GM18951 (cell line): ENCODE results near the gene MEX3A.
"Not testable (repeated sequence)": the region's sequence is repeated elsewhere in the genome, so short reads cannot be mapped to it uniquely, and the experiment has no call there.

Experiments used
- POLR2A ChIP-seq: IDR thresholded peaks from 4 replicates; pipeline ENCODE4 v1.6.1; 2011; ENCODE audit warnings: mild to moderate bottlenecking; ENCODE audit not compliant: insufficient read length, insufficient read depth; ENCODE audit errors: extremely low read depth
- in situ Hi-C: fragments of 300-500 bp; cut with MboI; formaldehyde crosslinking; loops from one replicate; pipeline ENCODE4 v1.12.0; 2022; ENCODE audit warnings: low sequenced_read_pairs, mixed read lengths, inconsistent platforms; ENCODE audit not compliant: unreplicated experiment

Gene MEX3A

DNA sequence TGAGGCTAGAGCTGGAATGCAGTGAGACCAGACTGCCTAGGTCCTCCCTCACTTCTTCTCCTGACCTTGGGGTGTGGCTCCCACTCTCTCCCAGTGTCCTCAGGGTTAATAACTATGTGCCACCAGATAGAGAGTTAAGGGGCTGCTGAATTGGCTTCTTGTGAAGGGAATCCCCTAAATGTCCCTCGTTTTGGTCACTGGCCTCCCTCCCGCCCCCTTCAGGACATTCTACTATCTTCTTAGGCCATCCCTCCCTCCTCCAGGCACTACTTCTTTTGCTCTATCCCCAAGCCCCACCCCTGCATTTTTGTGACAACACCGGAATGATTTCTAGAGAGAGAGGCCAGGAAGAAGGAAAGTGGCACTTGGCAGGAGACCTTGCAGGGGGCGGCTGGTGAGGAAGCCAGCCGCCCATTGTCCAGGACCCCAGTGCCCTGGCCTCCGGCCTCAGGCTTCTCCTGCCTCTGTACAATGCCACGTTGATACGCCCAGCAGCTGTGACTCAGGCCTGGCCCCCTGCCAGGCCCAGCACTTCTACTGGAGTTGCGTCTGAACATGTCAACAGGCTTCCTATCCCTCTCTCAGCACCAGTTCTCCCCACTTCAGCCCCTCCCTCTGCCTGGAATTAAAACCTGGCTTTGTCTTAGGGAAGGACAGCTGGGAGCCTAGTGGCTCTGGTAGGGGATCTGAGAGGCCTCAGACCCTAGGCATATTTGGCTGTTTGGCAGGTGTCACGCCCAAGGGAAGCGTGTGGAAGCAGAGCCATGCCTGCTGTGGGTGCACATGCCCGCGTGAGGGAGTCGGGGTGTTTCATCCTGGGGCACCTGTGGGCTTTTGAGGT lies 41.3 kb upstream of the MEX3A start:
- TF ChIP-seq POLR2A, result peak; percentile 40
- in situ Hi-C loops, result no loop called here

DNA sequence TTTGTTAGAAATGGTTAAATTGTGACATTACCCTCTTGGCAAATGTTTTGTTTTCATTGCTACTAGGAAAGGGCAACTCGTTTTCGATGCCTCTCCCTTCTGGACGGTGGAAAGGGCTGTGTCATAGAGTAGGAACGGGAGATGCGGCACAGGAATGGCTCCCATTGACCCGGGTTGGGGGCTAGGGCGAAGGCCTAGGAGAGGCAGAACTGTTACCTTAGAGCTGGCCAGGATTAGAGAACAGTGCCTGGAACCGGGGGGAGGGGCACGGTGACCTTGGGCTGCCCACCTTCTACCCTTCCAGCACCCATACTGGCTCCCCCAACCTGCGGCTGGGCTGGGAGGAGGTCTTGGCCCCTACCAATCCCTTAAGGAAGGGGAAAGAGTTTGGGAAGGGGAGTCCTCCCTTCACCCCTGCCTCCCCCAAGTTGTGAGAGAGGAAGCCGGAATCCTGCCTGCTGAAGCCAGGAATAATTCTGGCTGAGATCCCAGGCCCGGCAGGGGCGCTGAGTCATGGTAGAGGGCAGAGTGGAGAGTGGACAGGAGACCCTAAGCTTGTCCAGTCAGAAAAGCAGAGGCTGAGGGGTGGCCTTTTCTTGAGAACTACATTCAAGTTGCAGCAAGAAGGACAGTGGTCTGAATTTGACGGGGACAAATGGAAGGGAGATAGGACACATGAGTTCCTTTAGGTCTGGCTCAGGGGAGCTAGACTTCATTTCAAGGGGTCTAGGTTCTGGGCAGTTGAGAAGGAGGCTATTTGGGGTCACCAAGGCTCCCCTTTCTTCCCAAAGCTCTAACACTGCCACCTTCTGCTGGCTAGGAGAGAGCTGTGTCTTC lies 40.5 kb upstream of the MEX3A start:
- in situ Hi-C loops, result no loop called here
- no peak for TF ChIP-seq POLR2A

- TF ChIP-seq POLR2A, result no peak
- in situ Hi-C loops, result no loop called here
Measured at GRCh38 chr1:156122086-156122485, 39.8 kb upstream of the MEX3A start.

- no peak for TF ChIP-seq POLR2A
- in situ Hi-C loops, result no loop called here
Measured at GRCh38 chr1:156121457-156121856, 39.2 kb upstream of the MEX3A start.

- in situ Hi-C loops, result not testable (repeated sequence)
Measured at GRCh38 chr1:156121005-156121404, 38.7 kb upstream of the MEX3A start.

DNA sequence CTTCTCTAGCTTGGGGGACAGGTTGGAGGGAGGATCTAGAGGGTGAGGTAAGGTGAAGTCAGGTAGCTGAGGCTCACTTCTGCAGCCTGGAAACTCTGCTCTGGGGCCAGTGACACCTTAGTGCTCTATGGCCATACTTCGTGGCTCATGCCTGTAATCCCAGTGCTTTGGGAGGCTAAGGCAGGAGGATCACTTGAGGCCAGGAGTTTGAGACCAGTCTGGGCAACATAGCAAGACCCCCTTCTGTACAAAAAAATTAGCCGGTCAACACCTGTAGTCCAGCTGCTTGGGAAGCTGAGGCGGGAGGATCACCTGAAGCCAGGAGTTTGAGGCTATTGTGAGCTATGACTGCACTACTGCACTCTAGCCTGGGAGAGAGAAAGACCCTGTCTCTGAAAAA lies 38.1 kb upstream of the MEX3A start:
- no peak for TF ChIP-seq POLR2A
- in situ Hi-C loops, result no loop called here

- in situ Hi-C loops, result no loop called here
- TF ChIP-seq POLR2A, result no peak
Measured at GRCh38 chr1:156119503-156120209, 37.4 kb upstream of the MEX3A start.

GRCh38 chr1:156118177-156118868 lies 36.1 kb upstream of the MEX3A start:
- in situ Hi-C loops, result no loop called here
- TF ChIP-seq POLR2A, result no peak

DNA sequence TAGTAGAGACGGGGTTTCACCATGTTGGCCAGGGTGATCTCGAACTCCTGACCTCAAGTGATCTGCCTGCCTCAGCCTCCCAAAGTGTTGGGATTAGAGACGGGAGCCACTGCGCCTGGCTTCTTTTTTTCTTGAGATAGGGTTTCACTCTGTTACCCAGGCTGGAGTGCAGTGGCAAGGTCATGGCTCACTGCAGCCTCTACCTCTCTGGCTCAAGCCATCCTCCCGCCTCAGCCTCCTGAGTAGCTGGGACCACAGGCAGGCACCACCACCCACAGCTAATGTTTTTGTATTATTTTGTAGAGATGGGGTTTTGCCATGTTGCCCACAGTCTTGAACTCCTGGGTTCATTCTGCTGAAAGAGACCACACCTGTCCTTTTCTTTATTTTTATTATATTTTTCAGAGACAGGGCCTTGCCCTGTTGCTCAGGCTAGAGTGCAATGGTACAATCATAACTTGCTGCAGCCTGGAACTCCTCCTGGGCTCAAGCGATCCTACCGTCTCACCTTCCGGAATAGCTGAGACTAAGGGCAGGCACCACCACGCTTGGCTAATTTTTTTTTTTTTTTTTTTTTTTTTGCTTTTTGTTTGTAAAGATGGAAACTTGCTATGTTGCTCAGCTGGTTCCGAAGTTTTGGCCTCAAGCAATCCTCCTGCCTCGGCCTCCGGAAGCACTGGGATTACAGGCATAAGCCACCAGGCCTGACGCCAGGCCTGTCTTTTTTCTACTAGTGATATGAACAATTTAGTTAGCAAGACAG lies 35.3 kb upstream of the MEX3A start:
- in situ Hi-C loops, result no loop called here
- no peak for TF ChIP-seq POLR2A

DNA sequence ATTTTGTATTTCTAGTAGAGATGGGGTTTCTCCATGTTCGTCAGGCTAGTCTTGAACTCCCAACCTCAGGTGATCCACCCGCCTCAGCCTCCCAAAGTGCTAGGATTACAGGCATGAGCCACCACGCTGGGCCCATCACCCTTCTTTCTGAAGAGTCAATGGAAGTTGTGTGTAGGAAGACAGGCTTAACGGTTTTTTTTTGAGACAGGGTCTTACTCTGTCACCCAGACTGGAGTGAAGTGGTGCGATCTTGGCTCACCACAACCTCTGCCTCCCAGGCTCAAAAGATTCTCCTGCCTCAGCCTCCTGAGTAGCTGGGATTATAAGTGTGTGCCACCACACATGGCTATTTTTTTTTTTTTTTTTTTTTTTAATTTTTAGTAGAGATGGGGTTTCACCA lies 34.5 kb upstream of the MEX3A start:
- in situ Hi-C loops, result not testable (repeated sequence)

DNA sequence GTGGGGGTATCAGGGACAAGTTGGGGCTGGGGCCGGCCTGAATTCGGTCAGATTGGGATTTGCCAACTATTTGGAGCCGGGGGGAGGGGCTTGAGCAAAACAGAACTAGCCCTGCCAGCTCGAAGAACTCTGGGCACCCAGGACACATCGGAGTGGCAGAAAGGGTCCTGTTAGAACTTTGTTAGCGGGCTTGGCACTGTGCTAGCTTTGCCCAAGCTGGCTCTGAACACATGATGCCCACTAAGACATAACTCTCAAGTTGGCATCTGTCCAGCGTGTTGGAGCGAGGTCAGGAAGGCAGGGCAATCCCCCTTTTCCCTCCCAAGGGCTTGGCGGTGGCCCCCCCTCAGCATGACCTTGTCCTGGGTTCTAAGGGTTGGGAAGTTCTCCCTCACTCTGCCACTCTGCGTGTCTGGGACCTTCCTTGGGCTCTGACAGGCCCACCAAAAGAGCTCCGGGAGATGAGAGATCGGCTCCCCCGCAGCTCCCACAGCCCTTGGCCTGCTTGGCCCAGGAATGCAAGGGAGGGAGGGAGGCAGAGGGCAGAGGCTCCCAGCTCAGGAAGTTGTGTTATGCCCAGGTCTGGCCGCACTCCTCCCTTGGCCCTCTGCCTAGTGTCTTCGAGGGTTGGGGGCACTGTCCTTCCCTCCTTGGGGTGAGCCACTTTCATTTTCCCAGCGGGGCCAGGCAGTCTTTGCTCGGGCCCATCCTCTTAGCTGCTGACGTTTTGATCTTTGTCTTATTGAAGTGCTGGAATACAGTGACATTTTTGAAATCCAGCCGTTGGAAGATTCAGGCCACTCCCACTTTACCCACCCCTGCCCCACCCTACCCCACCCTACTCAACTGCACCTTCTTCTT lies 33.5 kb upstream of the MEX3A start:
- in situ Hi-C loops, result no loop called here
- TF ChIP-seq POLR2A, result no peak

DNA sequence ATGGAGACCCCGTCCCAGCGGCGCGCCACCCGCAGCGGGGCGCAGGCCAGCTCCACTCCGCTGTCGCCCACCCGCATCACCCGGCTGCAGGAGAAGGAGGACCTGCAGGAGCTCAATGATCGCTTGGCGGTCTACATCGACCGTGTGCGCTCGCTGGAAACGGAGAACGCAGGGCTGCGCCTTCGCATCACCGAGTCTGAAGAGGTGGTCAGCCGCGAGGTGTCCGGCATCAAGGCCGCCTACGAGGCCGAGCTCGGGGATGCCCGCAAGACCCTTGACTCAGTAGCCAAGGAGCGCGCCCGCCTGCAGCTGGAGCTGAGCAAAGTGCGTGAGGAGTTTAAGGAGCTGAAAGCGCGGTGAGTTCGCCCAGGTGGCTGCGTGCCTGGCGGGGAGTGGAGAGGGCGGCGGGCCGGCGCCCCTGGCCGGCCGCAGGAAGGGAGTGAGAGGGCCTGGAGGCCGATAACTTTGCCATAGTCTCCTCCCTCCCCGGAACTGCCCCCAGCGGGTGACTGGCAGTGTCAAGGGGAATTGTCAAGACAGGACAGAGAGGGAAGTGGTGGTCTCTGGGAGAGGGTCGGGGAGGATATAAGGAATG lies 32.8 kb upstream of the MEX3A start:
- TF ChIP-seq POLR2A, result no peak
- in situ Hi-C loops, result no loop called here
